ENCODE data around the gene CLEC14A. TPM values are rescaled to one million over a fixed set of nuclear protein-coding genes. Genes with fewer than 3 reads are reported as not detected.
A peak's percentile ranks its signal among the peaks of the same experiment; 100 is the strongest.

Gene CLEC14A
- total RNA-seq, 1 experiment from 2014 or later, result 0.21 TPM

- Histone ChIP-seq H3K4me3 (ENCODE audit: insufficient read depth, low read depth, low read length) (no peak overlapping the region), H3K36me3 (replicated peaks; ENCODE audit: control insufficient read depth, insufficient read depth, low read length) (no peaks in the 10 kb centered on the region), H3K27me3 (ENCODE audit: control insufficient read depth, insufficient read depth, low read length) (peaks cover 45% of the 10 kb centered on the region)
- DNase-seq, result no peak
These were observed 1.6 kb upstream of the CLEC14A start for GRCh38 chr14:38257507-38257906.

- Histone ChIP-seq H3K4me3 (ENCODE audit: insufficient read depth, low read depth, low read length) (peak overlapping the region; percentile 44; the same call in 1 of the 2 replicates), H3K27me3 (ENCODE audit: control insufficient read depth, insufficient read depth, low read length) (peaks cover 45% of the 10 kb centered on the region), H3K36me3 (replicated peaks; ENCODE audit: control insufficient read depth, insufficient read depth, low read length) (no peaks in the 10 kb centered on the region)
- peak; percentile 34 for DNase-seq
These were observed 594 bp upstream of the CLEC14A start for GRCh38 chr14:38256533-38256840.

GRCh38 chr14:38255408-38255672 lies 553 bp downstream of the CLEC14A start:
- Histone ChIP-seq H3K36me3 (replicated peaks; ENCODE audit: control insufficient read depth, insufficient read depth, low read length) (no peaks in the 10 kb centered on the region), H3K4me3 (ENCODE audit: insufficient read depth, low read depth, low read length) (peak overlapping the region; percentile 44), H3K27me3 (ENCODE audit: control insufficient read depth, insufficient read depth, low read length) (peaks cover 45% of the 10 kb centered on the region)
- DNase-seq, result peak; percentile 64

GRCh38 chr14:38254571-38255407 lies 1.1 kb downstream of the CLEC14A start:
- peak overlapping the region; percentile 44 for H3K4me3 ChIP-seq (ENCODE audit: insufficient read depth, low read depth, low read length)
- H3K36me3 ChIP-seq (replicated peaks; ENCODE audit: control insufficient read depth, insufficient read depth, low read length), result no peaks in the 10 kb centered on the region
- peak; percentile 7 for DNase-seq
- peaks cover 45% of the 10 kb centered on the region for H3K27me3 ChIP-seq (ENCODE audit: control insufficient read depth, insufficient read depth, low read length)

- Histone ChIP-seq H3K4me3 (ENCODE audit: insufficient read depth, low read depth, low read length) (no peak overlapping the region), H3K27me3 (ENCODE audit: control insufficient read depth, insufficient read depth, low read length) (peaks cover 45% of the 10 kb centered on the region), H3K36me3 (replicated peaks; ENCODE audit: control insufficient read depth, insufficient read depth, low read length) (no peaks in the 10 kb centered on the region)
- DNase-seq, result no peak
These were observed 2.2 kb downstream of the CLEC14A start for GRCh38 chr14:38253676-38254075.

- H3K4me3 ChIP-seq (ENCODE audit: insufficient read depth, low read depth, low read length), result no peak overlapping the region
- no peak for DNase-seq
- no peaks in the 10 kb centered on the region for H3K36me3 ChIP-seq (replicated peaks; ENCODE audit: control insufficient read depth, insufficient read depth, low read length)
- peaks cover 42% of the 10 kb centered on the region for H3K27me3 ChIP-seq (ENCODE audit: control insufficient read depth, insufficient read depth, low read length)
These were observed 3.7 kb downstream of the CLEC14A start for GRCh38 chr14:38252066-38252710.

- Histone ChIP-seq H3K36me3 (replicated peaks; ENCODE audit: control insufficient read depth, insufficient read depth, low read length) (no peaks in the 10 kb centered on the region), H3K4me3 (ENCODE audit: insufficient read depth, low read depth, low read length) (no peak overlapping the region), H3K27me3 (ENCODE audit: control insufficient read depth, insufficient read depth, low read length) (peaks cover 24% of the 10 kb centered on the region)
- DNase-seq, result no peak
These were observed 5.6 kb downstream of the CLEC14A start for GRCh38 chr14:38250331-38250730.

- Histone ChIP-seq H3K36me3 (replicated peaks; ENCODE audit: control insufficient read depth, insufficient read depth, low read length) (no peaks in the 10 kb centered on the region), H3K4me3 (ENCODE audit: insufficient read depth, low read depth, low read length) (no peak overlapping the region), H3K27me3 (ENCODE audit: control insufficient read depth, insufficient read depth, low read length) (peaks cover 5% of the 10 kb centered on the region)
- peak; percentile 18 for DNase-seq
These were observed 7.4 kb downstream of the CLEC14A start for GRCh38 chr14:38248321-38249028.

GRCh38 chr14:38243696-38244240 lies 12.1 kb downstream of the CLEC14A start:
- no peaks in the 10 kb centered on the region for H3K36me3 ChIP-seq (replicated peaks; ENCODE audit: control insufficient read depth, insufficient read depth, low read length)
- DNase-seq, result no peak
- no peak overlapping the region for H3K4me3 ChIP-seq (ENCODE audit: insufficient read depth, low read depth, low read length)
- H3K27me3 ChIP-seq (ENCODE audit: control insufficient read depth, insufficient read depth, low read length), result no peaks in the 10 kb centered on the region

GRCh38 chr14:38238878-38239277 lies 17.0 kb downstream of the CLEC14A start:
- Histone ChIP-seq H3K4me3 (ENCODE audit: insufficient read depth, low read depth, low read length) (no peak overlapping the region), H3K36me3 (replicated peaks; ENCODE audit: control insufficient read depth, insufficient read depth, low read length) (no peaks in the 10 kb centered on the region), H3K27me3 (ENCODE audit: control insufficient read depth, insufficient read depth, low read length) (no peaks in the 10 kb centered on the region)
- no peak for DNase-seq

- DNase-seq, result no peak
- Histone ChIP-seq H3K27me3 (ENCODE audit: control insufficient read depth, insufficient read depth, low read length) (no peaks in the 10 kb centered on the region), H3K36me3 (replicated peaks; ENCODE audit: control insufficient read depth, insufficient read depth, low read length) (no peaks in the 10 kb centered on the region), H3K4me3 (ENCODE audit: insufficient read depth, low read depth, low read length) (no peak overlapping the region)
These were observed 17.6 kb downstream of the CLEC14A start for GRCh38 chr14:38238332-38238731.

- no peak for DNase-seq
- Histone ChIP-seq H3K27me3 (ENCODE audit: control insufficient read depth, insufficient read depth, low read length) (no peaks in the 10 kb centered on the region), H3K4me3 (ENCODE audit: insufficient read depth, low read depth, low read length) (no peak overlapping the region), H3K36me3 (replicated peaks; ENCODE audit: control insufficient read depth, insufficient read depth, low read length) (no peaks in the 10 kb centered on the region)
These were observed 22.7 kb downstream of the CLEC14A start for GRCh38 chr14:38233218-38233617.

- H3K4me3 ChIP-seq (ENCODE audit: insufficient read depth, low read depth, low read length), result no peak overlapping the region
- H3K36me3 ChIP-seq (replicated peaks; ENCODE audit: control insufficient read depth, insufficient read depth, low read length), result no peaks in the 10 kb centered on the region
- DNase-seq, result no peak
- H3K27me3 ChIP-seq (ENCODE audit: control insufficient read depth, insufficient read depth, low read length), result no peaks in the 10 kb centered on the region; the same call in 1 of the 2 replicates
These were observed 29.5 kb downstream of the CLEC14A start for GRCh38 chr14:38226366-38226765.

GRCh38 chr14:38225946-38226345 lies 29.9 kb downstream of the CLEC14A start:
- no peak overlapping the region for H3K4me3 ChIP-seq (ENCODE audit: insufficient read depth, low read depth, low read length)
- no peaks in the 10 kb centered on the region; the same call in none of the 2 replicates for H3K27me3 ChIP-seq (ENCODE audit: control insufficient read depth, insufficient read depth, low read length)
- no peak for DNase-seq
- H3K36me3 ChIP-seq (replicated peaks; ENCODE audit: control insufficient read depth, insufficient read depth, low read length), result no peaks in the 10 kb centered on the region

- no peak overlapping the region for H3K4me3 ChIP-seq (ENCODE audit: insufficient read depth, low read depth, low read length)
- H3K27me3 ChIP-seq (ENCODE audit: control insufficient read depth, insufficient read depth, low read length), result peaks cover 3% of the 10 kb centered on the region
- DNase-seq, result no peak
- no peaks in the 10 kb centered on the region for H3K36me3 ChIP-seq (replicated peaks; ENCODE audit: control insufficient read depth, insufficient read depth, low read length)
These were observed 31.6 kb downstream of the CLEC14A start for GRCh38 chr14:38224338-38224737.

Data from H7 (cell line).